Muscle of back (tissue), 11 donors: ENCODE data around the gene JCHAIN. TPM values are rescaled to one million over a fixed set of nuclear protein-coding genes. Genes with fewer than 3 reads are reported as not detected.
"Not testable (repeated sequence)": the region's sequence is repeated elsewhere in the genome, so short reads cannot be mapped to it uniquely, and the experiment has no call there.

ENCODE experiments used
- DNase-seq, 3 donors: peaks; one replicate each; pipeline versions ENCODE4 v3.0.0 to v3.0.0-alpha.2; 2013
- polyA plus RNA-seq, 10 donors: library from polyadenylated mRNA; unstranded; fragments of 120-200 nt; gene quantifications; one replicate each; pipeline ENCODE4 v1.2.1, GENCODE V29; 2013; ENCODE audit not compliant: insufficient read length in 10 of 10

The JCHAIN gene
- polyA plus RNA-seq, 10 donors: 0.92 to 2.4 (median 1.5) TPM

GRCh38 chr4:70650741-70651140 is 15.6 kb downstream of the JCHAIN start:
- not testable (repeated sequence) for DNase-seq

DNA sequence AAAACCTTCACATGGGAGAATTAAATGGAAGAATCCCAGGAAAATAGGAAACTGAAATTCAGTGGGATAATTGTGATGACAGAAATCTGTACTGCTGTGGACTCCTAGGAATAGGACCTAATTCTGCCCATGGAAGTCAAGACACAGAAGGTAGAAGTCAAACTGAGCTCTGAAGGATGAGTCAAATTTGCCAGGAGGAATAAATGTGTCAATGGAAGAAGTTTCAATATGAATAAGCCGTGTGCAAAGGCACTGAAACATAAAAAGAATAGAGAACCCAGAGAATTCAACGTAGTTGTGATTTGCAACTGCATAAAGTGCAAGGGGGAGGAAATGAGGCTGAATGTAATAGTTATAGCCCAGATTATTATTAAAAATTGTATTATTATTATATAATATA is 26.1 kb downstream of the JCHAIN start:
- DNase-seq: no peak

GRCh38 chr4:70637239-70637913 is 28.9 kb downstream of the JCHAIN start:
- DNase-seq: peak in 2 of 3 donors; percentile 13 to 14

- DNase-seq: no peak
These were observed 31.8 kb downstream of the JCHAIN start for GRCh38 chr4:70634482-70634881.

DNA sequence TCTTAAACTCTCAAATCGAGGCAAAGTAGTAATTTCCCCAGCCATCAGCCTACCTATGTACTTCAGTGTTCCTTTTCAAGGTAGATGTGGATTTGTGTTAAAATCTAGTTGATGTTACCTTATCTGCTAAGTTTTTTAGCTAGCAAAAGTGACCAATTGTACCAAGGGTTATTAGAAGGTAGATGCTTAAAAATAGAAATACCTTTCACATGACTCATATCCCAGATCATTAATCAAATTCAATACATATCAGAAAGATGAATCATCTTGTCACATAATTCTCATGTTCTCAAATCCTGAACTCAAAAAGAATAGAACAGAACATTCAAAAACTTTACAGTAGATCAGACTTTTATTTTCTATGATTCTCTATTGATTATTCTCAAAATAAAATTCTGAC is 34.3 kb downstream of the JCHAIN start:
- DNase-seq: peak in 1 of 3 donors; percentile 23

DNA sequence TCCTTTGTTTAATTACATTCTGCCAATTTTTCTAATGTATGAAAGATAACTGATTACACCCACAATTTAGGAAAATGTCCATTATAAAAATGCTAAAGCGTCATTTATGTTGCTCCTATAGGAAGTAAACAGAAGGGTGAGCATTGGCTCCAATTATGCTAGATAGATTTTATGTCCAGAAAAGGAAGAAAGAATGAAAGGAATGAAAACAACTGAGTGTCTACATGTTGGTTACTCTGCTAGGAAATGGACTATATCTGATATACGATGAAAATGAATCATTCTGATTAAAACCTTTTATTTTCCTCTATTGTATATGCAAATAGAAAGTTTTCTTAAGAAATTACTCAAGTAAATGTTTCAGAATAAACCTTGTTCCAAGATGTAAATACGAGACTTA is 36.1 kb downstream of the JCHAIN start:
- DNase-seq: no peak

DNA sequence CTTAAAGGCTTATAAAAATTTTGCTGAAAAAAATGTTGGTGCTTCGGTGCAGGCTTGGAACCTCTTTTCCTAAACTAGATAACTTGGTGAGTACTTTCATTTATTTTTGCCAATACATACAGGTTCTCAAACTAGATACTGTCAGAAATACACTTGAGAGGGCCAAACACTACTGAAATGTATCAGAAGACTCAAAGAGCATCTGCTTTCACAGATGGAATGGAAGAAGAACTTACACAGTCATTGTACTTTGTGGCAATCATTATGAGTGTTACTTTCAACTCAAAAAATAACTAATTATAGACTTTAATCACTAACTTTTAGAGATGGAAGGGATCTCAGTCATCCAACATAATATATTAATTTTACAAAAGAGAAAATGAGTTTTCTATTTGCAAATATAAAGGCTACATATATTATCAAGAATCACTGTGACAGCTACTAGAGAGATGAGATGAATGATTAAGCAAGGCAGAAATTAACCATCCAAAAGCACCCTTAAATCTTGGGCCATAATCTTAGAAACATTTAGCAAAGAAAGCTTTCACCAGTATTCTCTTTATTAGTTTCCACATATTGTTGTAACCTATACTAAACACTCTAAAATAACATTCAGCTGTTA is 36.7 kb downstream of the JCHAIN start:
- DNase-seq: no peak

DNA sequence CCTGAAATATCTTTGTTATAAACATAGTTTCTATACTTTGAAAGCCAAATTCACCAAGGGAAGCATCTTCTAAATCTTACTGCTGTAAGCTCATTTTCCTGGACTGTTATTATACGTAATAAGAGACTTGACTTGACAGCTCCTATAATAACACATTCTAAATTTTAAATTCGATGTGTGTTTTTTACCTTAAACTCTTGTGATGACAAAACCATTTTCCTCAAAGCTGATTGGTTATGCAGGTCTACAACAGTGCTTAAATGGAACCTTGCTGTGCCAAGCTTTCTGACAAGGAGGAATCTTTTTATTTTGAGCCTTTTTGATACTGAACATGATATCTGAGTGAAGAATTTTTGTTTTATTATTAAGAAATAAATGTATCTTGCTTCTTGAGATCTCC is 37.9 kb downstream of the JCHAIN start, which contains the start of gene ENAM:
ENAM (plus strand) TSS at position 301 of the 400 bp plus-strand sequence. CDS start 757 bp downstream, outside the sequence.
- DNase-seq: no peak

GRCh38 chr4:70627620-70628019 is 38.7 kb downstream of the JCHAIN start:
- DNase-seq: no peak

GRCh38 chr4:70624226-70624793 is 42.0 kb downstream of the JCHAIN start:
- DNase-seq: no peak

DNA sequence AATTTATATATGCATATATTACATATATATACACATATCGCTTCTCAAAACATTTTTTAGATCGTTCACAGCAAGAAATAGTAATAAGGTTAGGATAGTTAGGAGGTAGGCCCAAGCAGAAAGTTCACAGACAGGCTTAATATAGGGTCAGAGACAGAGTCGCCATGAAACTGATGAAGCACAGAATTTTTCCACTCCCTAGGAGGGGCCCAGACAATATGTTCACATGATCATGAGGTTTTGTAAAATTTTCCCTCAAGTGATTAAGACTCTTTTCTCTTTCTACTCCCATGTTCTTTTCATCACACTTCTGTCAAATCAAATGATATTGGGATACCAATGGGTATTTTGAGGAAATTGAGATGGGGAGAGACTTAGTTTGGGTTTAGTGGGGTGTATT is 43.0 kb downstream of the JCHAIN start:
- no peak for DNase-seq

GRCh38 chr4:70619778-70620177 is 46.5 kb downstream of the JCHAIN start:
- no peak for DNase-seq

DNA sequence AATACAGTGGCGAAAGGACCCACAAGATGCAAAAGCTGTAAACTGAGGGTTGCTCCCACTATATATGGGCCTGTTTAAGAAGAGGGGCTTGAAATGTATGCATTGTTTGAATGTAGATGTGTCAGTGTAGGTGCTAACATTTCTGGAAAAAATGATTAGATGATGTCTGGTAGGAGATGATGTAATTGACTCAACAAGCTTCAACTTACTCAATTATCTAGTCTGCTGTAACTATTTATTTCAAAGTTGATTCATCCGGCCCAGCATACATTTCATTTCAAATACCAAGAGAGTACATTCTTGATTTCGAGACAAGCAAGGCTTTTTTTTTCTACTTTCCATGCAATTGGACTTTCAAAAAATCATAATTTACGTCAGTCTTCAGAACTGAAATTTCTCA is 47.0 kb downstream of the JCHAIN start:
- DNase-seq: no peak

- DNase-seq: no peak
These were observed 52.1 kb downstream of the JCHAIN start for GRCh38 chr4:70614184-70614555.

GRCh38 chr4:70613306-70614183 is 52.8 kb downstream of the JCHAIN start:
- DNase-seq: peak in 1 of 3 donors; percentile 12

GRCh38 chr4:70608324-70608723 is 58.0 kb downstream of the JCHAIN start:
- no peak for DNase-seq

DNA sequence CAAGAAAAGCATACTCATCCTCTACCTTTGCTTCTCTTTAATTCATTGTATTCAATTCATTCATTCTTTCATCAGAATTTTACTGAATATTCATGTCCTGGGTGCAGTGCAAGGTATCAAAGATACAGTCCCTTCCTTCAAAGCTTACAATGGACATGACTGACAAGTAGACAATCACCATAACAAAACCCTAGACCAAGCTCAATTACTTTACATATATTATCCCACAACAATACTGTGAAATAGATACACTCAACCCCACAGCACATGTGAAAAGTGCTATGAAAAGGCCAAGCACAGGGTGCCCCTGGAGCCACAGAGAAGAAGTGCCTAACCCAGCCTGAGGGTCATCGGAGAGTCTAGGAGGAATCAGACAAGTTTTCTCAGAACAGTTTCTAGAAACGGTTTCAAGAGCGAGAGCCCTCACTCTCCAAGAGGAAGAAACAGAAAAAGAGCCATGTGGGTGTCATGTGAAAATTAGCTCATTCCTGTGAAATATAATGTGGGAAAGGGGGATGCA is 58.9 kb downstream of the JCHAIN start:
- DNase-seq: no peak

DNA sequence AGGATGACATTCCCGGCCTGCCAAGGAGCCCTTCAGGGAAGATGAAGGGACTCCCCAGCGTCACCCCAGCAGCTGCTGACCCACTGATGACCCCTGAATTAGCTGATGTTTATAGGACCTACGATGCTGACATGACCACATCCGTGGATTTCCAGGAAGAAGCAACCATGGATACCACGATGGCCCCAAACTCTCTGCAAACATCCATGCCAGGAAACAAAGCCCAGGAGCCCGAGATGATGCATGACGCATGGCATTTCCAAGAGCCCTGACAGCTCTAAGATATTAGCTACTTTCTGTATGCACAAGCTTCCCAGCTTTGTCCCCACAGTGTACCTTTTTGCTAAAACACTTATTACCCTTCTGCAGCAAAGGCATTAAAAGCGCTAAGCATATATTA is 59.8 kb downstream of the JCHAIN start:
- DNase-seq: no peak
